Calu3 (cell line): ENCODE results near the gene MTA1. TPM values are rescaled to one million over a fixed set of nuclear protein-coding genes. Genes with fewer than 3 reads are reported as not detected.

Experiments used
- BruUV-seq: library from RNA; stranded (reverse); fragments of 400-500 nt; replicated peaks from 2 replicates; lab custom pipeline; 2021; lab: Mats Ljungman, UMichigan
- CTCF ChIA-PET: fragments of 300-600 bp; sonication (Branson Sonifier 250); formaldehyde crosslinking; loops from one replicate; lab custom pipeline; 2022; ENCODE audit warnings: antibody characterized with exemption; lab: Charles Lee
- DNase-seq: peaks from one replicate; pipeline ENCODE4 v3.0.0; 2022
- H3K27ac Mint-ChIP-seq: one replicate; pipeline ENCODE4 v1.8.0; 2022; ENCODE audit warnings: mixed read lengths; ENCODE audit not compliant: unreplicated experiment
- H3K27me3 Mint-ChIP-seq: one replicate; pipeline ENCODE4 v1.8.0; 2022; ENCODE audit warnings: mixed read lengths; ENCODE audit not compliant: unreplicated experiment
- H3K36me3 Mint-ChIP-seq: one replicate; pipeline ENCODE4 v1.8.0; 2022; ENCODE audit warnings: mild to moderate bottlenecking, moderate library complexity, mixed read lengths; ENCODE audit not compliant: insufficient read depth, unreplicated experiment
- H3K4me1 Mint-ChIP-seq: one replicate; pipeline ENCODE4 v1.8.0; 2022; ENCODE audit warnings: mild to moderate bottlenecking, low read depth, mixed read lengths; ENCODE audit not compliant: unreplicated experiment
- H3K4me3 Mint-ChIP-seq: one replicate; pipeline ENCODE4 v1.8.0; 2022; ENCODE audit warnings: mild to moderate bottlenecking, low read depth, moderate library complexity, mixed read lengths; ENCODE audit not compliant: unreplicated experiment
- H3K9me3 Mint-ChIP-seq: one replicate; pipeline ENCODE4 v1.8.0; 2022; ENCODE audit warnings: low read depth, mixed read lengths; ENCODE audit not compliant: unreplicated experiment
- CTCF ChIP-seq: fragments of 200-600 bp; IDR thresholded peaks from one replicate; pipeline ENCODE4 v1.8.0; 2022; ENCODE audit warnings: antibody characterized with exemption; ENCODE audit not compliant: unreplicated experiment
- intact Hi-C: fragments of 100-400 bp; cut with micrococcal nuclease; formaldehyde crosslinking; loops from one replicate; pipeline ENCODE4 v1.10.0; 2022; ENCODE audit not compliant: unreplicated experiment
- total RNA-seq: library from RNA; stranded (reverse); gene quantifications from 2 replicates; pipeline ENCODE4 v1.2.3, GENCODE V29; 2022

Gene MTA1
- total RNA-seq, 1 experiment from 2014 or later: 168 TPM

- Mint-ChIP-seq H3K36me3 (peaks cover 36% of the 10 kb centered on the region), H3K27ac (no peak overlapping the region), H3K9me3 (no peaks in the 10 kb centered on the region), H3K4me1 (no peaks in the 10 kb centered on the region), H3K4me3 (no peak overlapping the region), H3K27me3 (no peaks in the 10 kb centered on the region)
- no TSS peak for BruUV-seq
- intact Hi-C loops: no loop called here
- CTCF ChIA-PET: no interaction called here
- TF ChIP-seq CTCF: no peak
- DNase-seq: no peak
Measured at GRCh38 chr14:105458571-105458970, 38.9 kb downstream of the MTA1 start.

DNA sequence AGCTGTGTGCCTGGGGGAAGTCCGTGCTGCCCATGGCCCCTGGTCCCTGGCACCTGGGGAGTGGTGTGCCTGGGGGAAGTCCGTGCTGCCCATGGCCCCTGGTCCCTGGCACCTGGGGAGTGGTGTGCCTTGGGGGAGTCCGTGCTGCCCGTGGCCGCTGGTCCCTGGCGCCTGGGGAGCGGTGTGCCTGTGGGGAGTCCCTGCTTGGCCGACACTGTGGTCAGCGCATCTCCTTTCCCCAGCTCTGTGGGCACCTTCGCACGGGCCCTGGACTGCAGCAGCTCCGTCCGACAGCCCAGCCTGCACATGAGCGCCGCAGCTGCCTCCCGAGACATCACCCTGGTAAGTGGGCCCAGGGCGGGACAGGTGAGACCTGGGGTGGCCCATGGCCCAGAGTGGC lies 40.5 kb downstream of the MTA1 start:
- H3K9me3 Mint-ChIP-seq: no peaks in the 10 kb centered on the region
- intact Hi-C loops: no loop called here
- no TSS peak for BruUV-seq
- H3K36me3 Mint-ChIP-seq: peaks cover 26% of the 10 kb centered on the region
- DNase-seq: no peak
- no peak for TF ChIP-seq CTCF
- no peaks in the 10 kb centered on the region for H3K4me1 Mint-ChIP-seq
- no peak overlapping the region for H3K4me3 Mint-ChIP-seq
- CTCF ChIA-PET: interaction anchor here (0.6 kb wide), 1 partner anchor 325 kb away, joined by 3 read pairs; no protein-coding TSS in a partner anchor
- H3K27ac Mint-ChIP-seq: no peak overlapping the region
- no peaks in the 10 kb centered on the region for H3K27me3 Mint-ChIP-seq

DNA sequence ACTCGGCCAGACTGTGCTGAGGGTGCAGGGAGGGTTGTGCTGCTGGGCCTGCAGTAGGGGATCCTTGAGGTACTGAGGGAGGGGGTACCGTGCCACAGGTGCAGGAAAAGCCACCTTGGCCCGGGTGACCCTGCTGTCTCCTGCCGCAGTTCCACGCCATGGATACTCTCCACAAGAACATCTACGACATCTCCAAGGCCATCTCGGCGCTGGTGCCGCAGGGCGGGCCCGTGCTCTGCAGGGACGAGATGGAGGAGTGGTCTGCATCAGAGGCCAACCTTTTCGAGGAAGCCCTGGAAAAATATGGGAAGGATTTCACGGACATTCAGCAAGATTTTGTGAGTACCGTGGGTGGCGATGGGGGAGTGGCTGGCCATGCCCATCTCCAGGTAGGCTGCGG lies 41.0 kb downstream of the MTA1 start:
- Mint-ChIP-seq H3K36me3 (peaks cover 21% of the 10 kb centered on the region), H3K27me3 (no peaks in the 10 kb centered on the region), H3K4me3 (no peak overlapping the region), H3K9me3 (no peaks in the 10 kb centered on the region), H3K27ac (no peak overlapping the region), H3K4me1 (no peaks in the 10 kb centered on the region)
- BruUV-seq: no TSS peak
- CTCF ChIA-PET: no interaction called here
- intact Hi-C loops: no loop called here
- no peak for DNase-seq
- no peak for TF ChIP-seq CTCF

- Mint-ChIP-seq H3K4me3 (no peak overlapping the region), H3K4me1 (no peaks in the 10 kb centered on the region), H3K9me3 (no peaks in the 10 kb centered on the region), H3K36me3 (peaks cover 20% of the 10 kb centered on the region), H3K27ac (peak overlapping the region; percentile 25), H3K27me3 (no peaks in the 10 kb centered on the region)
- intact Hi-C loops: no loop called here
- CTCF ChIA-PET: no interaction called here
- no TSS peak for BruUV-seq
- no peak for DNase-seq
- no peak for TF ChIP-seq CTCF
Measured at GRCh38 chr14:105461903-105462302, 42.3 kb downstream of the MTA1 start.

DNA sequence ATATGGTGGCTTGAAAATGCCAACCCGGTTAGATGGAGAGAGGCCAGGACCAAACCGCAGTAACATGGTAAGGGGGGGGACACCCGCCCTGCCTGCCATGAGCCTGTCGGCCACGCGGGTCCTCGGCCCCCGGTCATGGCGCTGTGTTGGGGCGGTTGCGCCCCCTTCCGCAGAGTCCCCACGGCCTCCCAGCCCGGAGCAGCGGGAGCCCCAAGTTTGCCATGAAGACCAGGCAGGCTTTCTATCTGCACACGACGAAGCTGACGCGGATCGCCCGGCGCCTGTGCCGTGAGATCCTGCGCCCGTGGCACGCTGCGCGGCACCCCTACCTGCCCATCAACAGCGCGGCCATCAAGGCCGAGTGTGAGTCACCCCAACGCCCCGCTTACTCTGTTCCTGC lies 44.9 kb downstream of the MTA1 start:
- no peak for TF ChIP-seq CTCF
- CTCF ChIA-PET: no interaction called here
- no TSS peak for BruUV-seq
- Mint-ChIP-seq H3K27ac (no peak overlapping the region), H3K27me3 (no peaks in the 10 kb centered on the region), H3K4me1 (no peaks in the 10 kb centered on the region), H3K4me3 (no peak overlapping the region), H3K36me3 (peaks cover 23% of the 10 kb centered on the region), H3K9me3 (no peaks in the 10 kb centered on the region)
- intact Hi-C loops: no loop called here
- DNase-seq: no peak
